Uterus (tissue), 2 donors: ENCODE results near the gene PCDHB6.

ENCODE experiments used
- CTCF ChIP-seq, 4 experiments: fragments of 200-600 bp in 2 of 4; fragments of 450-650 bp in 2 of 4; sonication (generic) in 2 of 4; IDR thresholded peaks; one replicate each; pipeline ENCODE4 v1.5.1; 2016 to 2019; ENCODE audit warnings: antibody characterized with exemption in 4 of 4, mild to moderate bottlenecking in 2 of 4, moderate library complexity in 1 of 4
- POLR2A ChIP-seq, 2 donors: fragments of 450-650 bp; IDR thresholded peaks; one replicate each; pipeline ENCODE4 v1.6.1; 2016; ENCODE audit warnings: antibody characterized with exemption in 2 of 2, mild to moderate bottlenecking in 1 of 2, moderate library complexity in 1 of 2

- TF ChIP-seq CTCF (IDR thresholded peaks at IDR 0.05) (peak in 3 of 4 experiments; percentile 13 to 50 (median 23)), POLR2A (IDR thresholded peaks at IDR 0.05) (no peak)
Observed at GRCh38 chr5:141121563-141121962, 28.3 kb upstream of the PCDHB6 start, which contains the start of gene PCDHB4.
